Measurements from ENCODE around the gene KRT33B.
"Not testable (repeated sequence)": the region's sequence is repeated elsewhere in the genome, so short reads cannot be mapped to it uniquely, and the experiment has no call there.

Gene KRT33B

DNA sequence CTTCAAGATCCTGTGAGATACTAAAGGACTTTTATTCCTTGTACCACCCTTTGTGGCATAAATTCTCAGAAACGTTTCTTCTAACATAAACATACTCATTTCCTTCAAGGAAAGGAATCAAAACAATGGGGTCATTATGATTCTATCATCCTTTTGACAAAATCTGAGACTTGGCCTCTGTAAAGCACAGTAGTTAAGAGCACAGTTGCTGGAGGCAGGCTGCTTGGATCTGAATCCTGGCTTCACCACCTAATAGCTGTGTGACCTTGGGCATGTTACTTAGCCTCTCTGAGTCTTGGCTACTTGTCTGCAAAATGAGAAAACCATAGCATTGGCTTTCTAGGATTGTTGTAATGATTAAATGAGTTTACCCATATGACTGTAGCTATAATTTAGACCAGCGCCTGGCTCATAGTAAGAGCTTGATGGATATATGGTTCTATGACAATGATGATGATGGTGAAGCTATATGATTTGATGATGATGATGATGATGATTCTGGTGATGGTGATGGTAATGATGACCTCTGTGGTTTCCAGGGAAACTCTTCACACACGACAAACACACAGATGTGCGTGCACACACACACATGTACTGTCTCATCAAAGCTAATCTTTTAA is 33.9 kb upstream of the KRT33B start:
- Mint-ChIP-seq H3K4me1 (no peaks in the 10 kb centered on the region), H3K4me3 (no peak overlapping the region), H3K27ac (no peak overlapping the region), H3K9me3 (no peaks in the 10 kb centered on the region), H3K36me3 (no peaks in the 10 kb centered on the region), H3K27me3 (peaks cover 20 to 32% of the 10 kb centered on the region in 2 donors)
- no peak for ATAC-seq (replicated peaks)
- DNase-seq = no peak

DNA sequence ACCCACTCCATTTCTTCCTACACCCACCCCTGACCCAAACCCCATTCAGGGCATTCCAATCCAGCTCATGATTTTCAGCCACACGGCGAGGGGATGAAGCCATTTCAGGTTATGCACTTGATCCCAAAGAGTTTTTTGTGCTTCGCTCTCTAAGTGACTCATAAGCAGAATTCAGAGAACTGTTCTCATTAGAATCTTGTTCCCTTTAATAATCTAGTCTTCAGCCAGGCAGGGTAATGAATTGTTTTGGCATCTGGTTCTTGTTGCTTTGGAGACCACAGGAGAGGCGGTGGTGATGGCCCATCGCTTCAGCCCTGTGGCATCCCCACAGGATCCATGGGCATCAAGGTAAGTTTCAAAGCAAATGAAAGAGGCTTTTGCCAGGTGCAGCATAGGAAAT is 32.5 kb upstream of the KRT33B start:
- ATAC-seq (replicated peaks) (no peak), DNase-seq (no peak)
- no peak overlapping the region for H3K27ac Mint-ChIP-seq

DNA sequence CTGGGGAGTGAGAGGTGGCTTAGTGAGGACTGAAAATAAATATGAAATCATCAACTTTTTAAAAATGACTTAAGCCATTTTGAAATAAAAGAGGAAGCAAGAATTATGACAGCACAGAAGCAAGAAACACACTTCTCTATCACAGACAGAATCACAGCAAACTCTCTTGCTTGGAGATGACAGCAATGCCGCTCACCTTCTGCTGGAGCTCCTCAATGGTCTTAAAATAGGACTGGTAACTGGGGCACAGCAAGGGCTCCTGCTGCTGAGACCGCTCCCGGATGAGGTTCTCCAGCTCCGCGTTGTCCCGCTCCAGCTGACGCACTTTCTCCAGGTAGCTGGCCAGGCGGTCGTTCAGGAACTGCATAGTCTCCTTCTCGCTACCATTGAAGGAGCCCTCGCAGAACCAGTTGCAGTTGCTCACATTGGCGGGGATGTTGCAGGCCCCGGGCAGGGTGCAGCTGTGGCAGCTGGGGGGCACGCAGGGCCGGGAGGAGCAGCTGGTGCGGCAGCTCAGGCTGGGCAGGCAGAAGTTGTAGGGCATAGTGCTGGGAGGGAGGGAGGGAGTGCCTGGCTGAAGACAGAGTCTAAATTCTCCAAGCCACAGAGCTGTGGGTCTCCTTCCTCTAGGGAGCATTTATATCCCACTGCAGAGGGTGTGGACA is 27.5 kb upstream of the KRT33B start, which contains the start of gene KRT31:
Gene KRT31 (minus strand): TSS at position 613 of the 665 bp plus-strand sequence. CDS start 69 bp downstream, at position 544.
- H3K4me1 Mint-ChIP-seq = no peaks in the 10 kb centered on the region
- no peak for ATAC-seq (replicated peaks)
- DNase-seq = no peak
- H3K36me3 Mint-ChIP-seq = no peaks in the 10 kb centered on the region
- no peaks in the 10 kb centered on the region for H3K9me3 Mint-ChIP-seq
- H3K27ac Mint-ChIP-seq = no peak within 1 kb of the TSS
- peaks cover 29 to 40% of the 10 kb centered on the region in 2 donors for H3K27me3 Mint-ChIP-seq
- H3K4me3 Mint-ChIP-seq = no peak within 1 kb of the TSS

More for the DNA sequence above, 32.5 kb upstream of the KRT33B start:
- H3K4me3 Mint-ChIP-seq = no peak overlapping the region
- no peaks in the 10 kb centered on the region for H3K9me3 Mint-ChIP-seq
- no peaks in the 10 kb centered on the region for H3K36me3 Mint-ChIP-seq
- H3K27me3 Mint-ChIP-seq = peaks cover 26 to 34% of the 10 kb centered on the region in 2 donors
- no peaks in the 10 kb centered on the region for H3K4me1 Mint-ChIP-seq

DNA sequence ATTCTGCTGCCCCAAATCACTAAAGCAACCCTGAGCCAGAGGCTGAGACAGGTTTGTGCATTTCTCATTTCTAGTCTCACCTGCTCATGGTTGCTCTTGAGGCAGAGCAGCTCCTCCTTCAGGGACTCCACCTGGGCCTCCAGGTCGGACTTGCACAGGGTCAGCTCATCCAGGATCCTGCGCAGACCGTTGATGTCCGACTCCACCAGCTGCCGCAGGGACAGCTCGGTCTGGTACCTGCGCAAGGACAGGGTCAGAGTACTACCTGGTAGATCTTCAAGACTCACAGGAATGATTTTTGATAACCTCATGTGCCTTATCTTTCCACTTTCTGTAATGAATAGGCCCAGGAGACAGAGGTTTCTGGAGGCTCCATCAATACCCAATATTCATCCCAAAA is 26.7 kb upstream of the KRT33B start:
- Mint-ChIP-seq H3K36me3 (no peaks in the 10 kb centered on the region), H3K9me3 (no peaks in the 10 kb centered on the region), H3K4me3 (no peak overlapping the region), H3K27ac (no peak overlapping the region), H3K4me1 (no peaks in the 10 kb centered on the region), H3K27me3 (peaks cover 28 to 41% of the 10 kb centered on the region in 2 donors)
- ATAC-seq (replicated peaks) (no peak), DNase-seq (no peak)

- H3K4me1 Mint-ChIP-seq = no peaks in the 10 kb centered on the region
- H3K27ac Mint-ChIP-seq = no peak overlapping the region
- H3K36me3 Mint-ChIP-seq = no peaks in the 10 kb centered on the region
- ATAC-seq (replicated peaks) (no peak), DNase-seq (no peak)
- H3K27me3 Mint-ChIP-seq = peaks cover 31 to 38% of the 10 kb centered on the region in 2 donors
- no peaks in the 10 kb centered on the region for H3K9me3 Mint-ChIP-seq
- no peak overlapping the region for H3K4me3 Mint-ChIP-seq
Measured at GRCh38 chr17:41395611-41396010, 26.0 kb upstream of the KRT33B start.

- not testable (repeated sequence) for DNase-seq; H3K4me1 Mint-ChIP-seq; H3K4me3 Mint-ChIP-seq; ATAC-seq (replicated peaks); H3K27ac Mint-ChIP-seq; H3K9me3 Mint-ChIP-seq; H3K36me3 Mint-ChIP-seq
- peaks cover 31 to 39% of the 10 kb centered on the region in 2 donors for H3K27me3 Mint-ChIP-seq
Measured at GRCh38 chr17:41395044-41395443, 25.4 kb upstream of the KRT33B start.

GRCh38 chr17:41394254-41394996 is 24.8 kb upstream of the KRT33B start:
- Mint-ChIP-seq H3K27ac (no peak overlapping the region), H3K4me3 (no peak overlapping the region), H3K36me3 (no peaks in the 10 kb centered on the region), H3K9me3 (no peaks in the 10 kb centered on the region), H3K4me1 (no peaks in the 10 kb centered on the region), H3K27me3 (peaks cover 35 to 40% of the 10 kb centered on the region in 2 donors)
- ATAC-seq (replicated peaks) = no peak
- DNase-seq = no peak

- H3K9me3 Mint-ChIP-seq = peaks cover 0 to 1% of the 10 kb centered on the region in 2 donors
- peaks cover 41% of the 10 kb centered on the region in 2 donors for H3K27me3 Mint-ChIP-seq
- no peak overlapping the region for H3K27ac Mint-ChIP-seq
- H3K4me1 Mint-ChIP-seq = no peaks in the 10 kb centered on the region
- no peak overlapping the region for H3K4me3 Mint-ChIP-seq
- ATAC-seq (replicated peaks) = no peak
- H3K36me3 Mint-ChIP-seq = no peaks in the 10 kb centered on the region
- DNase-seq = no peak
Measured at GRCh38 chr17:41393826-41394225, 24.2 kb upstream of the KRT33B start.

GRCh38 chr17:41393294-41393693 is 23.7 kb upstream of the KRT33B start:
- Mint-ChIP-seq H3K36me3 (no peaks in the 10 kb centered on the region), H3K4me1 (no peaks in the 10 kb centered on the region), H3K9me3 (peaks cover 0 to 1% of the 10 kb centered on the region in 2 donors), H3K4me3 (no peak overlapping the region), H3K27me3 (peaks cover 41 to 46% of the 10 kb centered on the region in 2 donors), H3K27ac (no peak overlapping the region)
- ATAC-seq (replicated peaks) (no peak), DNase-seq (no peak)

DNA sequence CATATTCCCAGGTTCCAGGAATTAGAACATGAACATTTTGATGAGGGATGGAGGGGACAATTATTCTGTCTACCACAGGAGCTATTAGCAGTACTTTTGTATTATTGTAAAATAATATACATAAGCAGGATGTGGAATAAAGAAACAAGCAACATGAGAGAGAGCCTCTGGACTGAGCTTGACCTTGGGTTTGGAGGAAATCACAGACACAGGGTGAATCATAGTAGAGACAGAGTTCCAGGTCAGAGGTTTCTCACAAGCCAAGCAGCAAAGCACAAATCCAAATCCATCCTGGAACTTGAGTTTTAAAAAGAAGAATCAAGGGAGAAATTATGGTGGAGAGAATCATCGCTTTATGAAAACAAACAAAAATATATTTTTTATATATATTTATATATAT is 22.7 kb upstream of the KRT33B start:
- Mint-ChIP-seq H3K27me3 (peaks cover 35 to 48% of the 10 kb centered on the region in 2 donors), H3K4me3 (no peak overlapping the region), H3K36me3 (no peaks in the 10 kb centered on the region), H3K4me1 (no peaks in the 10 kb centered on the region), H3K9me3 (peaks cover 4 to 5% of the 10 kb centered on the region in 2 donors), H3K27ac (no peak overlapping the region)
- ATAC-seq (replicated peaks) = no peak
- no peak for DNase-seq

DNA sequence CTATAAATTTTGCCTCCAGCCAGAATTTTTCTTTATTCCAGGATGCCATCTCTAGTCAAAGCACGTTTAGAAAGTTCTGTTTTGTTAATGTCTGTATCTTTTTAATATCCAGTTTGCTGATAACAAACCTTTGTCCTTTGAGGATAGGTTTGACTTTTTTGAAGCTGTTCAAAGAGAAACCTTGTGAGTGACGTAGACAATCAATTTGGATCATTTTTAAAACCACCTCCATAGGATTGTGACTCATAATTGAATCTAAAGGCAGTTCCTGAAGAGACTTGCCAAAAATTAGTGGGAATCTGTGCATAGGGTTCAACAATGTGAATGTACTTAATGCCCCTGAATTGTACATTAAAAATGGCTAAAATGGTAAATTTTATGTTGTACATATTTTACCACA is 21.9 kb upstream of the KRT33B start:
- Mint-ChIP-seq H3K36me3 (peaks cover 2 to 3% of the 10 kb centered on the region in 2 donors), H3K4me3 (no peak overlapping the region)

DNA sequence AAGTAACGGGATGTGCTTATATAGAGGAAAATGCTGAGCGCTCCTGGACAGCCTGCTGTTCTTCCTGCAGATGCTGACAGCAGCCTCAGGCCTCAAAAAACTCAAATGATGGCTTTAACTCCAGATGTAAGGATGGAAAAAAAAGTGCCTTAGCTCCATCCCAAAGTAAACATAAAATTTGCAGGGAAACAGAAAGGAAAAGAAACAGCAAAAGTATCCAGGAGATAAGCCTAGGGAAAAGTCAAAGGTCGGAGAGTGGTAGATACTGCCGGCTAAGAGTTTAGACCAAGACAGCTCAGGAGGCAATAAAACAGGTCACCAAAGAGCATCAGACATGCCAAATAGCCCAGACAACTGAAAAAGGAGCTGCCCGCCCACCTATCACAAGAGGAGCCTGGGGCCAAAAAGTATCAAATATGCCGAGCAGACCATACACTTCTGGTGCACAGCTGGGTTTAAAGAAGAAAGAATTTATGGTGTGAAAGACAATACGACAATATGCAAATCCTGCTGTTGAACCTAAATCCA is 20.9 kb upstream of the KRT33B start:
- ATAC-seq (replicated peaks) = no peak
- Mint-ChIP-seq H3K4me1 (no peaks in the 10 kb centered on the region), H3K36me3 (peaks cover 3 to 5% of the 10 kb centered on the region in 2 donors), H3K4me3 (no peak overlapping the region), H3K27me3 (peaks cover 38 to 49% of the 10 kb centered on the region in 2 donors), H3K9me3 (peaks cover 12 to 13% of the 10 kb centered on the region in 2 donors), H3K27ac (no peak overlapping the region)
- DNase-seq = no peak

More for the DNA sequence above, 21.9 kb upstream of the KRT33B start:
- Mint-ChIP-seq H3K27ac (no peak overlapping the region), H3K9me3 (peaks cover 9% of the 10 kb centered on the region in 2 donors), H3K4me1 (no peaks in the 10 kb centered on the region), H3K27me3 (peaks cover 37 to 49% of the 10 kb centered on the region in 2 donors)
- DNase-seq = no peak
- no peak for ATAC-seq (replicated peaks)

- DNase-seq (no peak), ATAC-seq (replicated peaks) (no peak)
- no peak overlapping the region for H3K27ac Mint-ChIP-seq
- H3K4me3 Mint-ChIP-seq = no peak overlapping the region
- H3K9me3 Mint-ChIP-seq = peaks cover 12 to 13% of the 10 kb centered on the region in 2 donors
- peaks cover 26 to 39% of the 10 kb centered on the region in 2 donors for H3K27me3 Mint-ChIP-seq
- H3K4me1 Mint-ChIP-seq = no peaks in the 10 kb centered on the region
- H3K36me3 Mint-ChIP-seq = peaks cover 3 to 5% of the 10 kb centered on the region in 2 donors
Measured at GRCh38 chr17:41387670-41388069, 18.1 kb upstream of the KRT33B start.

GRCh38 chr17:41386227-41386626 is 16.6 kb upstream of the KRT33B start:
- Mint-ChIP-seq H3K36me3 (peaks cover 3 to 5% of the 10 kb centered on the region in 2 donors), H3K27me3 (peaks cover 27 to 42% of the 10 kb centered on the region in 2 donors), H3K4me3 (no peak overlapping the region), H3K27ac (no peak overlapping the region), H3K9me3 (peaks cover 12 to 13% of the 10 kb centered on the region in 2 donors), H3K4me1 (no peaks in the 10 kb centered on the region)
- no peak for DNase-seq
- no peak for ATAC-seq (replicated peaks)

Data from stimulated activated naive B cell treated with anti-CD40 and anti-IgM and Interleukin-4, amounts not matched to agents 10 μg/mL and 1 μg/mL and 100 μg/mL, for 72 hours (primary cell).